Esophagus muscularis mucosa (tissue), 4 donors: ENCODE data around the gene ADGRV1.

Source experiments
- CTCF ChIP-seq, 3 experiments: fragments of 200-600 bp in 2 of 3; fragments of 450-650 bp in 1 of 3; sonication (generic) in 2 of 3; IDR thresholded peaks; one replicate each; pipeline ENCODE4 v1.5.1; 2017 to 2019; ENCODE audit warnings: antibody characterized with exemption in 3 of 3, mild to moderate bottlenecking in 2 of 3, moderate library complexity in 1 of 3
- EP300 ChIP-seq: sonication (generic); formaldehyde crosslinking; IDR thresholded peaks from one replicate; pipeline ENCODE4 v1.6.1; 2017; ENCODE audit warnings: antibody characterized with exemption
- POLR2A ChIP-seq: fragments of 450-650 bp; IDR thresholded peaks from one replicate; pipeline ENCODE4 v1.6.1; 2017; ENCODE audit warnings: antibody characterized with exemption, moderate library complexity, mild to moderate bottlenecking, low read depth
- POLR2AphosphoS5 ChIP-seq, 2 donors: sonication (generic); formaldehyde crosslinking; IDR thresholded peaks; one replicate each; pipeline ENCODE4 v1.6.1; 2017; ENCODE audit warnings: antibody characterized with exemption in 2 of 2

GRCh38 chr5:90809311-90810056 lies 250.9 kb downstream of the ADGRV1 start:
- no peak for TF ChIP-seq POLR2AphosphoS5 (IDR thresholded peaks at IDR 0.05)
- TF ChIP-seq CTCF (IDR thresholded peaks at IDR 0.05): no peak
- no peak for TF ChIP-seq POLR2A
- TF ChIP-seq EP300: no peak
